ENCODE measurements around the gene GCKR. TPM values are rescaled to one million over a fixed set of nuclear protein-coding genes. Genes with fewer than 3 reads are reported as not detected.

The GCKR gene
- total and polyA plus RNA-seq, 2 donors (not counting 3 experiments of a cell fraction or from before 2014, with no cell fraction given): 0.27 to 0.52 TPM

GRCh38 chr2:27489498-27490397, 6.9 kb upstream of the GCKR start, which contains the start of gene IFT172:
TSS of gene IFT172 (minus strand) at chr2:27489743. CDS start at chr2:27489653, 90 bp downstream.
- peak within 1 kb of the TSS; percentile 23 for H3K9ac ChIP-seq (replicated peaks; ENCODE audit: extremely low read depth, insufficient read depth, low read length)
- intact Hi-C loops (cut with micrococcal nuclease): loop anchor here (1.0 to 2.0 kb wide), 4 partner anchors 61 to 139 kb away; partner anchors contain the start of genes CCDC121, EIF2B4, GPN1 and NRBP1
- peak within 1 kb of the TSS; percentile 41 for H3K4me2 ChIP-seq (ENCODE audit: insufficient read depth, low read length)
- no peaks in the 10 kb centered on the region for H4K20me1 ChIP-seq (replicated peaks; ENCODE audit: control insufficient read depth, extremely low read depth, insufficient read depth, low read length)
- DNase-seq (ENCODE audit: low read depth, low spot score): peak; percentile 99
- ChIA-PET POLR2A (no interaction called here), CTCF (interaction anchor here (0.8 to 1.2 kb wide), 4 partner anchors 17 to 194 kb away, joined by 3 to 4 read pairs (median 3); no protein-coding TSS in a partner anchor)
- no peaks in the 10 kb centered on the region for H3K27me3 ChIP-seq (ENCODE audit: control insufficient read depth in 2 of 2, insufficient read depth in 2 of 2, low read length in 2 of 2)
- H2AFZ ChIP-seq (ENCODE audit: low read depth, low read length): peak within 1 kb of the TSS; percentile 95
- peaks cover 15% of the 10 kb centered on the region for H3K4me1 ChIP-seq (ENCODE audit: control insufficient read depth, extremely low read depth, insufficient read depth, low read length)
- H3K9me3 ChIP-seq (replicated peaks; ENCODE audit: control insufficient read depth, insufficient read depth, low read length): no peaks in the 10 kb centered on the region
- no peaks in the 10 kb centered on the region for H3K9me1 ChIP-seq (replicated peaks; ENCODE audit: control insufficient read depth, extremely low read depth, insufficient read depth, low read length)
- peak within 1 kb of the TSS; percentile 0 for H3K27ac ChIP-seq (ENCODE audit: insufficient read depth, low read depth, low read length)
- dilution Hi-C loops (cut with MboI; ENCODE audit: extremely low pct_ligation_motif_present, low sequenced_read_pairs): no loop called here
- peaks cover 0 to 5% of the 10 kb centered on the region in 2 experiments for H3K36me3 ChIP-seq (ENCODE audit: control insufficient read depth in 2 of 2, extremely low read depth in 1 of 2, insufficient read depth in 2 of 2, low read length in 2 of 2)
- no peaks in the 10 kb centered on the region for H3K79me2 ChIP-seq (ENCODE audit: control insufficient read depth, insufficient read depth, low read length)
- FAIRE-seq: peak; percentile 99
- TF ChIP-seq MAX (IDR thresholded peaks at IDR 0.05; ENCODE audit: insufficient read depth, insufficient read length) (peak; percentile 70), POLR2A (IDR thresholded peaks at IDR 0.05; ENCODE audit: low read depth, low read length) (peak; percentile 83), FOS (IDR thresholded peaks at IDR 0.05; ENCODE audit: borderline replicate concordance, insufficient read depth, low read length) (no peak), CTCF (IDR thresholded peaks at IDR 0.05; ENCODE audit: extremely low read depth in 1 of 2, insufficient read depth in 1 of 2, low read depth in 1 of 2, low read length in 2 of 2) (no peak), GATA2 (IDR thresholded peaks at IDR 0.05; ENCODE audit: insufficient read depth, insufficient read length, low read depth, low read length) (no peak), JUN (IDR thresholded peaks at IDR 0.05; ENCODE audit: borderline replicate concordance, insufficient read depth, insufficient read length, low read depth) (no peak), MYC (IDR thresholded peaks at IDR 0.05; ENCODE audit: low read depth, low read length) (no peak), EZH2 (IDR thresholded peaks at IDR 0.05; ENCODE audit: borderline replicate concordance, low read depth, low read length, severe bottlenecking) (no peak), POLR2AphosphoS5 (IDR thresholded peaks at IDR 0.05; ENCODE audit: insufficient read depth, low read depth, low read length) (peak; percentile 63)
- H3K4me3 ChIP-seq (replicated peaks in 1 of 3; ENCODE audit: insufficient read depth in 1 of 3, low read depth in 1 of 3, low read length in 3 of 3): peak within 1 kb of the TSS; percentile 9 to 66 (median 56)
- BruUV-seq (replicated peaks): no TSS peak
